ENCODE data around the gene ZCCHC13.
"Not testable (repeated sequence)": the region's sequence is repeated elsewhere in the genome, so short reads cannot be mapped to it uniquely, and the experiment has no call there.

ZCCHC13 gene

DNA sequence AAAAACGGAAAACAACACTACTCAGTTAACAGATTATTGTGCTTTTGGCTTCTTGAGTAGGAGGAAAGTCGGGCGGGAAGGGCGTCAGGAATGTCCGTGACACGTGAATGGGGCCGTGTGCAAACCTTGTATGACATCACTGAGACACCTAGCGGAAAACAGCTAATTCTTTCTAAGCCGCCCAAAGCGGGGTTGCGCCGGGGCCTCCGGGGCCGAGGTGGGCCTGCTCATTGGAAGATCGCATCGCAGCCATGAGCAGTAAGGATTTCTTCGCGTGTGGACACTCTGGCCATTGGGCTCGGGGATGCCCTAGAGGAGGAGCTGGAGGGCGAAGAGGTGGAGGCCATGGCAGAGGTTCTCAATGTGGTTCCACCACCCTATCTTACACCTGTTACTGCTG, at the start of gene ZCCHC13:
ZCCHC13 (plus strand) TSS at position 165 of the 400 bp plus-strand sequence; CDS start at position 252, 87 bp downstream.
- no peak for DNase-seq (ENCODE audit: low read depth)

DNA sequence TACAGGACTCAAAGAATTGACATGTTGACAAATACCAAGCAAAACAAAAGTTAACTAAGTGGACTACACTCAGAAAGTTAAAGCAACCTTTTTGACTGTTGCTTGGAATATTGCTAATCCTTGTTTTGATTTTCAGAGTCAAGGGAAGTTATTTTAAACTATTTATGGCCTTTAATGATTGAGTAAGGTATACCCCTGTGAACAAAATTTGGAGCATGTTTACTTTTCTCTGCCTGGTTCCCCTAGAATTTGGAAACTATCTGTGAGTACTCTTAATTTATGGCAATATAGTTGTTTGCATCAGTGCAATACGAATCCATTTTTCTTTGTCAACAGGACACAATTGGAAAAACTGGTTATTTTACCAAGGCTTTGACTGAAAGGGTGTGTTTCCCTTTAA, 45.9 kb upstream of the ZCCHC13 start:
- not testable (repeated sequence) for DNase-seq (ENCODE audit: low read depth)

DNA sequence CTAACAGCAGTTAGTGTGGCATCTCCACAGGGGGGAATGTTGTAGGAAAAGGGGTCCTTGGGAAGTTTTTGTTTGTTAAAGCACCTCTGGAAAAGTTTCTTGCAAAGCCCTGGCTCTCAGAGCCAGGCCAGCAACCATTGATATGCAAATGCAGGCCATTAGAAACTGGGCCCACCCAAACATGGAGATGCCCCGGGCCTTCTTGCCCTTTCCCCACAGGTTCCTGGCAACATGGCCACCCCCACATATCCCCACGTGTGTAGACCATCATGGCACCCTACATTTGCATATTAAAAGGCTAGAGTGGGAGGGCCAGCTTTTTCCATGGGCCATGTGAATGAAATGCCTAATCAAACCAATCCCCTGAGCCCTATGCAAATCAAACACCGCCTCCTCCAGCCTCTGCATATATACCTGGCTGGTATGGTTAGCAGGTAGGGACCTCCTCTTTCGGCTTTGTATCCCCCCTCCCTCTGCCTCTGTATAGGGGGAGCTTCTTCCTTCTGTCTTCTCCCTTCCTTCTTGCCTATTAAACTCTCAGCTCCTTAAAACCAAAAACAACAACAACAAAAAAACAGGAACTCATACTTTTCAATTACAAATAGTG, 44.0 kb upstream of the ZCCHC13 start:
- no peak for DNase-seq (ENCODE audit: low read depth)

DNA sequence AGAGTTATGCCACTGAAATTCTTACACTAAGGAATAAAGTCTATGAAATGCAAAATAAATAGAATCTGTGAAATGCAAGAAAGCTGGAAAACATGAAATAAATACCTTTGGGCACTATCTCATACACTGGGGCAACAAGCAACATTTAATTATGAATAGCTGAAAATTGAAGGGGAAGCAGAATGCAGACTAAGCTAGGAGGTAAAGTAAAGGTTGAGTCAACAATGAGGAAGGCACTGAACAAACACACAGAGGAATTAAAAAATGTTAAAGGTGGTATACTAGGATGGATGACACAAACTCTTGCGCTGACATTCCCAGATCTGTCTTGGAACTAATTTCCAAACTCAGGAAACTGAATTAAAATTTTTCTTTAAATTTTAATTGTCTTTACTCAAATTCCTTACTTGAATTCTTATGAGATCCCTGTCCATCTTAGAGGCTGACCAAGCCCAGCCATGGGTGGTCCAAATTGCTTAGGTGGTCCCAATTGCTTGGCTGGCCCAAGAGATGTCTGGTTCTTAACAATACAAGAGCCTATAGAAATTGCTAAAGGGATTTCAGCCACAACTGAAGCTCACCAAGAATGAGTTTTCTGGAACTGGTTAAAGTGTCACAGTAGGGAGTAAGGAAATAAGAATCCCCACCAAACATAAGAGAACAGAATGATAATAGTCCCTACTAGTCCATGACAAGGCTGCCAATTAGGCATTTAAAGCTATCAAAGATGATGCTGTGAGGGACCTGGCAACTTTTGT, 41.3 kb upstream of the ZCCHC13 start:
- DNase-seq (ENCODE audit: low read depth) = no peak

DNA sequence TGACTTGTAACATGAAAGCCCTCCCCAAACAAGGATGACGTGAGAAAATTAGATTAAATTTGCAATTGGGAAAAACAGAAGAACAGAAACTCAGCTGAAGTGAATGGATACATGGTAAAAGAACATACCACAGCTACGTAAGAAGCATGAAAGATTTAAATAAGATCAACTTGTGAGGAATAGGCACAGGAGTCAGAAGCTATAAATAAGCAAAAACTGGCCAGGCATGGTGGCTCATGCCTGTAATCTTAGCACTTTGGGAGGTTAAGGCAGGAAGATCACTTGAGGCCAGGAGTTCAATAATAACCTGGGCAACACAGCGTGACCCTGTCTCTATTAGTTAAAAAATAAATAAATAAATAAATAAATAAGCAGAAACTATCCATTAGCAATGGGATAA, 33.6 kb upstream of the ZCCHC13 start:
- no peak for DNase-seq (ENCODE audit: low read depth)

DNA sequence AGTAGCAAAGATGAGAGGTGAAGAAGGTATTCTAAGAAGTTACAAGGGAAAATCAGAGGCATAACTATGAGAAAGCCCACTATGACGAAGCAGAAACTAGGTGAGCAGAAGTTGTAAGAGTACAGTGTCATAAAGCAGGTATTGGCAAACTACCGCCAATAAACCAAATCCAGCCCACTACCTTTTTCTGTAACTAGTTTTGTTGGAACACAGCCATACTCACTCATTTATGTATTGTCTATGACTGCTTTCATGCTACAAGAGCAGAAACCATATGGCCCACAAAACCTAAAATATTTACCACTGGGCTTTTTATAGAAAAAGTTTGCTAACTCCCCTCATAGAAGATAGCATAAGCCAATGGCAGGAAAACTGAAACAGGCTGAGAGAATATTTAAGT, 31.8 kb upstream of the ZCCHC13 start:
- DNase-seq (ENCODE audit: low read depth) = no peak

DNA sequence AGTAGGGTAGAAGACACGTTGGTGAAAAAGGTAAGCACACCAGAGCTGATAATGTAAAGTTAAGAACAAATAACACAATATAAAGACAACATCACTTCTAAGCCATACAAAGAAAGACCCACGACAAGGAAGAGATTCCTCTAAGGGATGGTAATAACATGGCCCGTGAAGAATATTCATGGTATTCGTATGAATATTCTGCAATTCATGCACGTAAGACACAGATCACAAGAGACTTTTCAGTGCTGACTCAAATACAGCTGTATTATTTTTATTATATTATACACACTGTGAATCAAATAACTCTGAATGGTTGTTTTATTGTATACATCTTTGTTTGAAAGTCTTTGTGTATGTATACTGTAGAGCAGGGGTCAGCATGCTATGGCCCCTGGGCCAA, 29.5 kb upstream of the ZCCHC13 start:
- DNase-seq (ENCODE audit: low read depth) = no peak

DNA sequence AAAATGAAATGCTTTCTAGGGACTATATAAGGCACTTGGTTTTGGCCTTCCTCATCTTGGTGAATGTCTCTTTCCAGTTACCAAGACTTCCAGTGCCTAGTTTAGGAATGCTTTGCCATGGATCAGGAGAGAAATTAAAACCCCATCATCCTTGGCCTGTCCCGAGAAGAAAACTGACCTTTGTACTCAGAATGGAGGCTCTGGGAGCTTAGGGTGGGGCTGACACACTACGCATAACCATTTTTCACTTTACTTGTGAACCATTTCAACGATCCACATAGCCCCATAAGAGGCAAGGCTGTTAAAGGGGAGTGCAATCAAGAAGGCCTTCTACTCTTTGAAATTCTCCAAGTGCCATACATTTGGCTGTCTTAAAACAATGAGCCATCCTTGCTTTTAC, 26.7 kb upstream of the ZCCHC13 start:
- no peak for DNase-seq (ENCODE audit: low read depth)

DNA sequence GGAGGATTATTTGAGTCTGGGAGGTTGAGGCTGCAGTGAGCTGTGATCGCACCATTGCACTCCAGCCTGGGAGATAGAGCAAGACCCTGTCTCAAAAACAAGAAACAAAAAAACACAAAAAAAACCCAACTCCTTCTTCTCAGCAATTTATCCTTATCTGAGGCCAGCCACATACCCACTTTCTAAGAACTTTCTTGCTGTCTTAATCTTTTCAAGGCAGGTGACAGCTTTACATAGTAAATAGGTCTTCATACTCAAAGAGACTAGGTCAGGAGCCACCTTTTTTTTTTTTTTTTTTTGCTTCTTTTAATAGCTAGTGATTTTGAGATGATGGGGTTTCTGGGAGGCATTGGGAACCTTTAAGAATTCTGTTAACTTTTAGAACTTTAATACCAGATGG, 26.1 kb upstream of the ZCCHC13 start:
- no peak for DNase-seq (ENCODE audit: low read depth)

DNA sequence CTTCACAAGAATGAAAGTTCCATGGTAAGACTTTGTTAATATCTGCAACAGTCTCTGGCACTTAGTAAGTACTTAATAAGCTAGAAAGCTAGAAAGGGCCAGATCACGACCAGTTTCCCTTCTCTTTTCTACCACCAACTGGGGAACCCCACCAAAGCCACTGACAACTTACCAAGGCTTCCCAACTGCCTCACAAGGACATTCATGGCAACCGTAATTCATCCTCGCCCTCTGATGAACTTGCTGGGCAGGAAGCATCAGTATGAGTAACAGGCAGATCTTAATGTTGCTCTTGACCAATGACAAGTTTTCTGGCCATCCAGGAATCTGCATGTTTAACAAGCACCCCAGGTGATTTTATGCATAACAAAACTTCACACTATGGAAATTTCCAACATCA, 23.2 kb upstream of the ZCCHC13 start:
- no peak for DNase-seq (ENCODE audit: low read depth)

DNA sequence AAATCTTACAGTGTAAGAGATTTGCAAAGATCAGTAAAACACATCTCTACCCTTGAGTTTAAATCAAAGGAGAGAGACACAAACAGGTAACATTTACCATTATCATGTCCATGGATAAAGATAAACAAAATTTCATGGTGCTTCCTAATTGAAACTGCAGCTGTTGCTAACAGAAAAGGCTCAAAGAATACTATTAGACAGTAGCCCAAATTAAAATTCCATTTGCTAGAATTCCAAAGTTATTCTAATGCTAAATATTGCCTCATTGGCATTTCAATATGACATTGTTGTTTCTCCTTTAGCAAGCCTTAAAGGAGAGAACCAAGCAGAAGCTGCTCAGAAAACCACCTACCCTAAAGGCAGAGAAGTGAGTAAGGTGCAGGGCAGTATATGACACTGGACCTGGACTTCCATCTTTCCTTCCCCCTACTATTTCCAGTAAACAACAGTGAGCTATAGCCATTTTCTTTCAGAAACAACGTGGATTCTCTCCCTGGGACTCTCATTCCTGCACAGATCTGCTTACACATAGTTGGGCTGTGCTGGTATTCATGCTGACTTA, 19.5 kb upstream of the ZCCHC13 start:
- no peak for DNase-seq (ENCODE audit: low read depth)

DNA sequence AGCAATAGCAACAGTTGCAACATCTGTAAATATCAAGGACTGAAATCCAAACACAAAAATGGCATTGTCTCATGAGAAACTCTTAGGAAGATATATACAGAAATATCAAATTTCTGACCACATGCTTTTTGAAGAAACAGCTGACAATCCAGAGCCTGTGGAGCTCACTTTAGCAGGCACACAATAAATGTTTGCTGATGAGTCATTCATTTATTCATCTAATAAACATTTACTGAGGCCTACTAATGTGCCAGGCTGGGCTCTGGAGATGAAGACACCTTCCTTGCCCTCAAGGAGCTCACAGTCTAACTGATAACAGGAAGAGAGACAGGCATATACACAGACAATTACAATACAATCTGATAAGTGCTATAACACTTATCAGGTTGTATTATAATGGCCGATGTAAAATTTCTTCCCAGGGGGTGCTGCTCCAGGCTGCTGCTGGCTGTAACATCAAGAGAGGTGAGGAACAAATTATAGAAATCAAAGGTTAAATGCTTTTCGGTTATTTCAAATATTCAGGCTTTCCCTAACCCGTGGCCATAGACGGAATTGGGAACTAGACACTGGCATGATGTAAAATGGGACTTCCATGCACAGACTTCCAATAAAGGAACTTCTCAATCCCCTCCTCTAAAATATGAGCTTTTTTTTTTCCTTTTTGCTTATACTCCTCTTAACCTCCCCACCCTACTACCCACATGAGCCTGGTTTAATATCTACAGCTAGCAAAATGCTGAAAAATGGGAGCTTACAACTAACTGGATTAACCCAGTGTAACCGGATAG, 16.8 kb upstream of the ZCCHC13 start:
- no peak for DNase-seq (ENCODE audit: low read depth)

DNA sequence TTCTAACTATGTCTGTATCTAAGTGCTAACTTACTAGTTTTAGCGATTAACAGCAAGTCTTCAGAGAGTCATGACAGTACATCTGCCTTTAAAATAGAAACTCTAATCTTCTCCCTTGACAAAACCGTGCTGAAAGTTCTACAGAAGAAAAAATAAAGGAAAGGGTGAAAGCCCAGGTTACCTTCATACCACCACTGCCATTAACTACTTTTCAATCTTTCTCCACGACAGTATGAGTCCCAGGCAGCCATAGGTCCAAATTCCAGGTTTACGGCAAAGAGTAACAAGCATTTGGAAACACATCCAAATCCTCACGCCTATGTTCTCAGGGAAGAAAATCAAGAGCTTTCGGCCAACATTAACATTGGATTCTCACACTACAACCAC, 12.4 kb upstream of the ZCCHC13 start:
- DNase-seq (ENCODE audit: low read depth) = no peak

DNA sequence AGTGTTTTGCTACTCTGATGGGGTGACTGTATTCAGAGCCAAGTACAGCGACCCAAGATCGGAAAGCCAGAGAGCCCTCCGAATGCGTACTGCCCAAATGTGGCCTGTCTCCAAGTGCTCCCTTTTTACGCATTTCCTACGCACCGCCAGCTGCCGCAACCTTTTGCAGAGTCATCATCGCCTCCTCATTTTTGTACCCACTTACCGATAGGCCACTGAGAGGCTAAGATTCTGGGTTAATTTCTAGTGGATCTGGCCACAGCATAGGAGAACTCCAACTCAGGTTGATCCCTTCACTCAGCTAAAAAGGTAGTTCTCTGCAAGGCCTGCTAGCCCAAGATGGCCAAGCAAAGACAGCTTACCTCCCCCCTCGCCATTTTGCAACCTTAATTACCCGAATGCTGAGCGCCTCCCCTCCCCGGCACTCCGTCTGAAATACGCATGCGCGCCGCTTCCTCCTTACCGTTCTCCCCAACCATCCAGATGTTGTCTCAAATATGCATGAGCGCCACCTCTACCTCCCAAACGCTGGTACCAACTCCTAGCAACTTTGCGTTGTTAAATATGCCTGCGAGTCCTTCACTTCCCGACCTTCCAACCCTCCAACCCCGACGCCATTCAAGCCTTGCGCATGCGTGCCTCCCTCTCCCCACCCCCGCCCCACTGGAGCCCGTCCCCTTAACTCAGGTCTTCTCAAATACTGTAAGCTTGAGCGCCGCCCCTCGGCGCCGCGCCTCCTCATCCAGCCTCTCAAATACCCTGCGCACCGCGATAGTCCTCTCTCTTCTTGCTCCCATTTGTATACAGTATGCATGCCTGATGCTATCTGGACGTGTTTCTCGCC, 11.8 kb upstream of the ZCCHC13 start:
- DNase-seq (ENCODE audit: low read depth) = peak; percentile 44

DNA sequence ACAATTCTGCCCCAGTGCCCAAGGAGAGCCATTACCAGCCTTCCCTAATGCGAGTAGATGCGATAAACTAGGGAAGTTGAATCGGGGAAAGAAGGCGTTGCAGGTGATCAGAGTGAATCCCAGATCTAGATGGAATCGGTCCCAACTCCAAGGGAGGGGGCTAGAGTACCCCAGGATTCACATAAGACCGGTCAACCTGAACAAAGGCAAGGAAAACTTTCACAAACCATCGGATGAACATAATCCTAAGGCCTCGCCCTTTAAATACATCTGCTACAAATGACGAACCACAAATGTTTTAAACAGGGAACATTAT, 11.2 kb upstream of the ZCCHC13 start:
- DNase-seq (ENCODE audit: low read depth) = no peak

DNA sequence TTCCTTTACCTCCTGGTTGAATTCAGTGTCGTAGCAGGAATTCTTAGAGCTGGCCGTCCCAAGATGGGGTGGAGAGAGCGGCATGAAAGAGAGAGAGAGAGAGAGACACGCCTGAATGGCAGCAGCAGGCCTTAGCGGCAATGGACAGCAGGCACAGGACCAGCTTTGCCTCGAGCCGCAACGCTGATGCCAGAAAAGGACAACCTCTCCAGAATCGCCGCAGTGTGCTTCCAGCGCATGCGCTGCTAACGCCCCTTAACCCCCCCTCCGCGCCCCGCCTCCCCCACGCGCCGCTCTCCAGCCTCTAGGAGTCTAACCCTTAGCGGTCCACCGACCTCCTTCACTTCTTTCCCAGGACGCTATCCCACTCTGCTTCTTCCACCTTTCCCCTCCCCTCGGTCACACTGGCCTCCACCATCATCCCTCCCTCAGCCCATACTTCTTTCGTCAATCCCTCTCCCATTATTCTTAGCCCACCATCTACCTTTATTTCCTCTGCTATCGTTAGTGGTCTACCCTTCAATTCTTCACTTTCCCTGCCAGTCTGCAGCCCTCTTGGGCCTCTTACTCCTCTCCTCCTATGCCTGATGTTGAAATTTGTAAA, 10.5 kb upstream of the ZCCHC13 start:
- DNase-seq (ENCODE audit: low read depth) = peak; percentile 41

DNA sequence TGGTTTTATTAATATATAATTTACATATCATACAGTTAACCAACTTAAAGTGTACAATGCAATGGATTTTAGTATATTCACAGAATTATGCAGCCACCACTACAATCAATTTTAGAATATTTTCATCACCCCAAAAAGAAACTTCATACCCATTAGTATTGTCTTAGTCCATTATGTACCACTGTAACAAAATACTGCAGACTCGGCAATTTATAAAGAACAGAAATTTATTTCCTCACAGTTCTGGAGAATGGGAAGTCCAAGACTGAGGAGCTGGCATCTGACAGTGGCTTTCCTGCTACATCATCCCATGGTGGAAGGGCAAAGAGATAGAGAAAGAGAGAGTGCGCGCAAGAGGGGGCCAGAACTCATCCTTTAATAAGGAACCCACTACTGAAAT, 8.9 kb upstream of the ZCCHC13 start:
- no peak for DNase-seq (ENCODE audit: low read depth)

DNA sequence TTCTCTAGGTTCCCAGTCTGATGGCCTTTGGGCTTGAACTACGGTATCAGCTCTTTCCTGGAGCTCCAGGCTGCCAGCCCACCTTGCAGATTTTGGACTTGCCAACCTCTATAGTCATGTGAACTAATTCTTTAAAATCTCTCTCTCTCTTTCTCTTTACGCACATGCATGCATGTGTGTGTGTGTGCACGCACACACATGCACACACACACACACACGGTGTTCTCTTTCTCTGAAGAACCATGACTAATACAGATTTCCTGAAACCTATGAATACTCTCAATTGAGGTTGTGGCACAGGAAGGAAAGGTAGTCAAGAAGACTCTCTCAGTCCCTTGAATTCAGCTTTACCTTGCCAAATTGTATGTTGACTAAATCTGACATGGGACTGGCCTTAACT, 6.2 kb upstream of the ZCCHC13 start:
- no peak for DNase-seq (ENCODE audit: low read depth)

DNA sequence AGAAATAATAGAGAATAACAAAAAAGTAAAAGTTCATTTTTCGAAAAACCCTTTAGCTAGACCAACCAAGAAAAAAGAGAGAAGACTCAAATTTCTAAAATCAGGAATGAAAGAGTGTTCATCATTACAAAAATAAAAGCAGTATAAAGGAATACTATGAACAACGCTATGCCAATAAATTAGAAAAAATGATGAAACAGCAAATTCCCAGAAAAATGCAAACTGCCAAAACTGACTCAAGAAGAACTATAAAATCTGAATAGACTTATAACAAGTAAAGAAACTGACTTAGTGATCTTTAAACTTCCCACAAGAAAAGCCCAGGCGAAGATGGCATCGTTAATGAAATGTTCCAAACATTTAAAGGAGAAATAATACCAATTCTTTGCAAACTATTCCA, 3.1 kb upstream of the ZCCHC13 start:
- DNase-seq (ENCODE audit: low read depth) = no peak

DNA sequence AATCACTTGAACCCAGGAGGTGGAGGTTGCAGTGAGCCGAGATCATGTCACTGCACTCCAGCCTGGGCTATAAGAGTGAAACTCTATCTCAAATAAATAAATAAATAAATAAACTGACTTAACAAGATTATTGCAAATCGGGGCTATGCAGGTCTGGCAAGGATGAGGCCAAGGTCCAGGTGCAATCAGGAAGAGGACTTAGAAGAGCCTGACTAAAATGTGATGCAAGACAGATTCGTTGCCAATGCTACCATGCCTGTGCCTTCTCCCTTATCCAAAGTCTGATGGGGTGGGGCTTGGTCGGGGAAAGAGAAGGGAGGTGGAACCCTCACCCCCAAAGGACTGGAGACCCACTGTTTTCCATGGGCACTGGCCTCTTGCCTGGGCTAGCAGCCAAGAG, 14.7 kb downstream of the ZCCHC13 start:
- no peak for DNase-seq (ENCODE audit: low read depth)

DNA sequence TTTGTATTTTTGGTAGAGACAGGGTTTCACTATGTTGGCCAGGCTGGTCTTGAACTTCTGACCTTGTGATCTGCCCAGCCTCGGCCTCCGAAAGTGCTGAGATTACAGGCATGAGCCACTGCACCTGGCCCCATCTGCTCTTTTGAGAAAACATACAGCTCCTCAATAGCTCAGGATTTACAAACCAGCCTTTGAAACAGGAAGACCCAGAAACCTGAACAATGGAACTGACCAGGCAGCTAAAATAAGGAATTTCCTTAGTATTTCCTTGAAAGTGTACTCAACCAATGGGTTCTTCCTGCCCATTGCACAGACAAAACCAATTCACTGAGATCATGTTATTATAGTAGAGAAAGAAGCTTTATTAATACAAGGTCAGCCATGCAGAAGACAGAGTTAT, 15.3 kb downstream of the ZCCHC13 start:
- not testable (repeated sequence) for DNase-seq (ENCODE audit: low read depth)

DNA sequence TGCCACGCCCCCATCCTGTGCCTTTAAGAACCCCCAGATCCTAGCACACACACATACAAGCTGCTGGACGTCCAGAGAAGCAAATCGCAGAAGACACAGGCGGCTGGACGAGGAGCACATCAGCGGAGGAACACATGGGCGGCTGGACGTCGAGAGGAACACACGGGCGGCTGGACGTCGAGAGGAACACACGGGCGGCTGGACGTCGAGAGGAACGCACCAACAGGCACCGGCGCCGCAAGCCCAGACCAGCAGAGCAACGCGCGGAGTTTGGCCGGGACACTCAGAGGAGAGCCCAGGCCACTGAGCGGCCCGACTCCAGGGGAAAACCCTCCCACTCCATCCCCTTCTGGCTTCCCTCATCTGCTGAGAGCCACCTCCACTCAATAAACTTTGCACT, 17.2 kb downstream of the ZCCHC13 start:
- no peak for DNase-seq (ENCODE audit: low read depth)

All from stimulated activated CD8-positive, alpha-beta memory T cell treated with anti-CD3 and anti-CD28 coated beads, Interleukin-7, amount 100 ng/mL, for 24 hours (primary cell).